ENCODE results near the gene PCK2. TPM values are rescaled to one million over a fixed set of nuclear protein-coding genes. Genes with fewer than 3 reads are reported as not detected.
A peak's percentile ranks its signal among the peaks of the same experiment; 100 is the strongest.

The PCK2 gene
- total RNA-seq, 1 experiment from 2014 or later, result 48.9 TPM

DNA sequence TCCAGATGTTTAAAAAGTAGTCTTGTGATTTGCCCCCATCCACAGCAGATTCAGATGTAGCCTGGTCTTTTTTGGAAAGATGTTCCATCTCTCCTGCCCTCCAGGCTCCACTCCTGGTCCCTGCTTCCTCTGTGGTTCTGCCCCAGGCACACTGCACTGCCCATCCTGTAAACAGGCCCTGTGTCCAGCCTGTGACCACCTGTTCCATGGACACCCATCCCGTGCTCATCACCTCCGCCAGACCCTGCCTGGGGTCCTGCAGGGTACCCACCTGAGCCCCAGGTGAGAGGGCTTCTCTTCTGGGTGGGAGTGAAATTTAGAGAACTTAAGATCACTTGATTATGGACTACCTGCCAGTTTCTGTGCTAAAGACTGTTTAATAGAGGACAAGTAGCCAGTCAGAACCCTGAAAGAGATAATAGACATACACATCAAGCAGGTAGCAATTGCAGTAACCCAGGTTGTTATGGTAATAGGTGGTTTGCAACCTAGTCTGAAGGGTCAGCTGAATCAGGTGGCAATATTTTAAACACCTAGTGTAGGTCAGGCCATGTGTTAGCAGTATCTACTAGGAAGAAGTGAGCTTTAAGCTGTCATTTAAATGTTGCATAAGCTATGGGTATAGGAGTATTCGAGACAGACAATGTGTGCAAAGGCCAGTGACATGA, 55.3 kb downstream of the PCK2 start:
- H3K23me2 ChIP-seq (ENCODE audit: insufficient read length, low read depth, low read length, poor library complexity, severe bottlenecking), result peaks cover 19% of the 10 kb centered on the region
- no peak overlapping the region for H2BK20ac ChIP-seq (ENCODE audit: low read depth, low read length, poor library complexity, severe bottlenecking)
- Mint-ChIP-seq H3K27ac (no peak overlapping the region), H3K4me3 (peak overlapping the region in 1 of 2 experiments; percentile 99; a peak in 4 of 5 replicates), H3K4me1 (peaks cover 21 to 24% of the 10 kb centered on the region in 2 experiments), H3K36me3 (ENCODE audit: insufficient read depth in 1 of 3, low read depth in 3 of 3) (peaks cover 21 to 58% (median 56%) of the 10 kb centered on the region in 3 experiments), H3K9me3 (no peaks in the 10 kb centered on the region), H3K27me3 (ENCODE audit: low read depth) (no peaks in the 10 kb centered on the region)
- no peak for DNase-seq
- peaks cover 4% of the 10 kb centered on the region for H3K79me1 ChIP-seq (ENCODE audit: insufficient read depth, low read depth, low read length, poor library complexity, severe bottlenecking)
- no peak overlapping the region for H3K4me2 ChIP-seq (ENCODE audit: insufficient read depth, insufficient read length, low read length)
- no peak overlapping the region for H3K9ac ChIP-seq (ENCODE audit: extremely low read depth, insufficient read length, low read length)
- no peak overlapping the region for H3K23ac ChIP-seq (ENCODE audit: insufficient read length, low read depth, low read length)
- H3K56ac ChIP-seq (ENCODE audit: insufficient read length, low read depth, low read length), result no peak overlapping the region
- H3K27me3 ChIP-seq (ENCODE audit: insufficient read depth, low read length), result no peaks in the 10 kb centered on the region
- no peak overlapping the region for H4K5ac ChIP-seq (ENCODE audit: insufficient read length, low read depth, low read length)
- TF ChIP-seq, protein P1, sequence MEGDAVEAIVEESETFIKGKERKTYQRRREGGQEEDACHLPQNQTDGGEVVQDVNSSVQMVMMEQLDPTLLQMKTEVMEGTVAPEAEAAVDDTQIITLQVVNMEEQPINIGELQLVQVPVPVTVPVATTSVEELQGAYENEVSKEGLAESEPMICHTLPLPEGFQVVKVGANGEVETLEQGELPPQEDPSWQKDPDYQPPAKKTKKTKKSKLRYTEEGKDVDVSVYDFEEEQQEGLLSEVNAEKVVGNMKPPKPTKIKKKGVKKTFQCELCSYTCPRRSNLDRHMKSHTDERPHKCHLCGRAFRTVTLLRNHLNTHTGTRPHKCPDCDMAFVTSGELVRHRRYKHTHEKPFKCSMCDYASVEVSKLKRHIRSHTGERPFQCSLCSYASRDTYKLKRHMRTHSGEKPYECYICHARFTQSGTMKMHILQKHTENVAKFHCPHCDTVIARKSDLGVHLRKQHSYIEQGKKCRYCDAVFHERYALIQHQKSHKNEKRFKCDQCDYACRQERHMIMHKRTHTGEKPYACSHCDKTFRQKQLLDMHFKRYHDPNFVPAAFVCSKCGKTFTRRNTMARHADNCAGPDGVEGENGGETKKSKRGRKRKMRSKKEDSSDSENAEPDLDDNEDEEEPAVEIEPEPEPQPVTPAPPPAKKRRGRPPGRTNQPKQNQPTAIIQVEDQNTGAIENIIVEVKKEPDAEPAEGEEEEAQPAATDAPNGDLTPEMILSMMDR (conservative IDR thresholded peaks at IDR 0.05), result no peak
- H3K27ac ChIP-seq (ENCODE audit: insufficient read length, low read depth, low read length), result no peak overlapping the region
- H2AK5ac ChIP-seq (ENCODE audit: insufficient read length, low read length), result no peak overlapping the region
- H3K79me2 ChIP-seq (ENCODE audit: insufficient read depth, low read length), result peaks cover 8% of the 10 kb centered on the region; the same call in 1 of the 2 replicates
- H3K9me3 ChIP-seq (ENCODE audit: control insufficient read depth, low read depth, low read length), result no peaks in the 10 kb centered on the region
- no peak overlapping the region for H2BK15ac ChIP-seq (ENCODE audit: low read depth, low read length)
- no peak overlapping the region for H2BK5ac ChIP-seq (ENCODE audit: insufficient read length, low read length)
- H3K18ac ChIP-seq (ENCODE audit: insufficient read length, low read depth, low read length), result no peak overlapping the region
- no CpG with 5 or more reads among the region's 3 CpGs for WGBS (ENCODE audit: extremely low coverage, insufficient read length, low lambda C conversion rate)
- H4K20me1 ChIP-seq (ENCODE audit: control insufficient read depth, insufficient read depth, insufficient read length), result no peaks in the 10 kb centered on the region
- H3K14ac ChIP-seq (ENCODE audit: insufficient read depth, low read length), result no peak overlapping the region
- H4K91ac ChIP-seq (ENCODE audit: insufficient read length, low read depth, low read length), result no peak overlapping the region
- no peak overlapping the region for H2BK12ac ChIP-seq (ENCODE audit: insufficient read length, low read depth, low read length)
- H3K4ac ChIP-seq (ENCODE audit: low read depth, low read length), result no peak overlapping the region
- H3K4me1 ChIP-seq (ENCODE audit: insufficient read depth, low read length), result no peaks in the 10 kb centered on the region
- no peak overlapping the region for H3T11ph ChIP-seq (ENCODE audit: low read length)
- no peak overlapping the region for H2BK120ac ChIP-seq (ENCODE audit: low read depth, low read length, poor library complexity, severe bottlenecking)
- H4K8ac ChIP-seq (replicated peaks; ENCODE audit: insufficient read length, low read depth, low read length), result no peak overlapping the region
- no peak overlapping the region for H2AFZ ChIP-seq (ENCODE audit: low read length)

Measured in H9 (cell line).